ENCODE data around the gene C9orf40. TPM values are rescaled to one million over a fixed set of nuclear protein-coding genes. Genes with fewer than 3 reads are reported as not detected.
A peak's percentile ranks its signal among the peaks of the same experiment; 100 is the strongest.

The C9orf40 gene
- total RNA-seq, 1 experiment from 2014 or later, result 3.2 TPM

GRCh38 chr9:74907085-74907484, 45.6 kb downstream of the C9orf40 start:
- no peaks in the 10 kb centered on the region for H3K36me3 ChIP-seq (ENCODE audit: control insufficient read depth, insufficient read depth, low read length)
- no TSS peak for BruUV-seq (replicated peaks)
- Mint-ChIP-seq H3K27ac (ENCODE audit: unreplicated experiment) (no peak overlapping the region), H3K27me3 (ENCODE audit: insufficient read depth, unreplicated experiment) (no peaks in the 10 kb centered on the region), H3K9me3 (ENCODE audit: unreplicated experiment) (no peaks in the 10 kb centered on the region), H3K4me3 (ENCODE audit: unreplicated experiment) (no peak overlapping the region), H3K36me3 (ENCODE audit: insufficient read depth, unreplicated experiment) (no peaks in the 10 kb centered on the region), H3K4me1 (ENCODE audit: low read depth, unreplicated experiment) (no peaks in the 10 kb centered on the region)
- no peaks in the 10 kb centered on the region for H3K9me3 ChIP-seq
- POLR2A ChIA-PET, result no interaction called here
- no peak for TF ChIP-seq CTCF (IDR thresholded peaks at IDR 0.05; ENCODE audit: insufficient read depth in 1 of 2, low read depth in 1 of 2, low read length in 1 of 2, severe bottlenecking in 1 of 2, unreplicated experiment in 1 of 2)
- DNase-seq, result no peak
- intact Hi-C loops (cut with micrococcal nuclease; ENCODE audit: unreplicated experiment), result no loop called here
- no peaks in the 10 kb centered on the region for H3K27me3 ChIP-seq (replicated peaks; ENCODE audit: control insufficient read depth, insufficient read depth, low read length)
- CTCF ChIA-PET, result no interaction called here
- no peaks in the 10 kb centered on the region for H3K4me1 ChIP-seq
- no peak overlapping the region for H3K4me3 ChIP-seq (ENCODE audit: low read depth, low read length)

GRCh38 chr9:74901001-74901400, 51.7 kb downstream of the C9orf40 start:
- Histone ChIP-seq H3K4me1 (0 out of 2 replicates have a peak, but pooled peaks cover 4% of the 10 kb centered on the region), H3K27me3 (replicated peaks; ENCODE audit: control insufficient read depth, insufficient read depth, low read length) (no peaks in the 10 kb centered on the region), H3K36me3 (ENCODE audit: control insufficient read depth, insufficient read depth, low read length) (no peaks in the 10 kb centered on the region), H3K9me3 (no peaks in the 10 kb centered on the region), H3K4me3 (ENCODE audit: low read depth, low read length) (no peak overlapping the region)
- no TSS peak for BruUV-seq (replicated peaks)
- TF ChIP-seq CTCF (IDR thresholded peaks at IDR 0.05; ENCODE audit: insufficient read depth in 1 of 2, low read depth in 1 of 2, low read length in 1 of 2, severe bottlenecking in 1 of 2, unreplicated experiment in 1 of 2), result no peak
- Mint-ChIP-seq H3K4me1 (ENCODE audit: low read depth, unreplicated experiment) (no peaks in the 10 kb centered on the region), H3K9me3 (ENCODE audit: unreplicated experiment) (no peaks in the 10 kb centered on the region), H3K27ac (ENCODE audit: unreplicated experiment) (no peak overlapping the region), H3K36me3 (ENCODE audit: insufficient read depth, unreplicated experiment) (no peaks in the 10 kb centered on the region), H3K4me3 (ENCODE audit: unreplicated experiment) (no peak overlapping the region), H3K27me3 (ENCODE audit: insufficient read depth, unreplicated experiment) (no peaks in the 10 kb centered on the region)
- intact Hi-C loops (cut with micrococcal nuclease; ENCODE audit: unreplicated experiment), result no loop called here
- DNase-seq, result peak in 1 of 2 experiments; percentile 1
- POLR2A ChIA-PET, result no interaction called here
- CTCF ChIA-PET, result no interaction called here

Other genes with a start within 250 kb of the C9orf40 start
- gene TRPM6, start 65.0 kb downstream of the C9orf40 start, total RNA-seq (2022), result 4.7 and 5.0 TPM in 2 replicates
- gene CARNMT1, start 75.4 kb upstream of the C9orf40 start, total RNA-seq (2022), result 4.9 and 5.6 TPM in 2 replicates
- 0.67 and 1.1 TPM in 2 replicates for gene NMRK1, start 135.2 kb upstream of the C9orf40 start, total RNA-seq (2022)
- gene OSTF1, start 135.6 kb upstream of the C9orf40 start, total RNA-seq (2022), result 6.5 and 7.0 TPM in 2 replicates